CD4-positive, alpha-beta T cell treated with Interleukin-12 subunit alpha and Interleukin-12 subunit beta, for 1 hour (primary cell): Measurements from ENCODE around the gene RBM48.
"Not testable (repeated sequence)": the region's sequence is repeated elsewhere in the genome, so short reads cannot be mapped to it uniquely, and the experiment has no call there.

Experiments used
- DNase-seq: peaks from one replicate; pipeline ENCODE4 v3.0.0-alpha.2; 2020

RBM48 gene

DNA sequence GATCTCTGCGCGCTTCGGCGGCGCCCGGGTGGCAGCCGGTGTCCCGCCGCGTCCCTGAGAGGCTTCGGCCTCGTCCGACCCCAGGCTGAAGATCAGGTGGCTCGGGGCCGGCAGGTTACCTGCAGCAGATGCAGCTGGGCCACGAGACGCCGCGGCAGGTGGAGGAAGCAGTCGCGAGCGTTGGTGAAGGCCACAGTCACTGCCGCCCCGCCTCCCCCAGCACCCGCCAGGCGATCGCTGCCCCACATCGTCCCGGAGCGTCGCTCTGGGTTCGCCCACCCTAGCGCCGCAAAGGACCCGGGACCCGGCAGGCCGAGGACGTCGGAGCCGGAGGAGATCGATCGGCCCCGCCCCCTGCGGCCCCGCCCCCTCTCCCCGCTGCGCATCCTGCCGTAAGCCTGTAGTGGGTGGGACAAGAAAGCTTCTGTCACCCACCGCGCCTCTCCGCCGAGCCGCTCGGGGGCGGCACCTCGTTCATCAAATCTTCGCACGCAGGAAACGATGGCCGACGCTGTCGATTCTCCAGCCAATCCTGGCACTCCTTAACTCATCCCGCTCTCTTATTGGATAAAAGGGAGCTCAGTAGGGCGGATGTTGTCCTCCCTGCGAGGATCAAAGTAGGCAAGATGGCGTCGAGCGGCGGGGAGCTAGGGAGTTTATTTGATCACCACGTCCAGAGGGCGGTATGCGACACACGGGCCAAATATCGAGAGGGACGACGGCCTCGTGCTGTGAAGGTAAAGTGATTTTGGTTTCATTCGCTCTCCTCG, at the start of gene RBM48, which contains the start of gene PEX1:
Gene RBM48 (plus strand): TSS at position 608 of the 770 bp plus-strand sequence. CDS start 19 bp downstream, at position 627.
Gene PEX1 (minus strand): TSS at position 333 of the 770 bp plus-strand sequence. CDS start 85 bp downstream, at position 248.
- peak; percentile 98 for DNase-seq

GRCh38 chr7:92479146-92479545, 49.4 kb upstream of the RBM48 start:
- not testable (repeated sequence) for DNase-seq

DNA sequence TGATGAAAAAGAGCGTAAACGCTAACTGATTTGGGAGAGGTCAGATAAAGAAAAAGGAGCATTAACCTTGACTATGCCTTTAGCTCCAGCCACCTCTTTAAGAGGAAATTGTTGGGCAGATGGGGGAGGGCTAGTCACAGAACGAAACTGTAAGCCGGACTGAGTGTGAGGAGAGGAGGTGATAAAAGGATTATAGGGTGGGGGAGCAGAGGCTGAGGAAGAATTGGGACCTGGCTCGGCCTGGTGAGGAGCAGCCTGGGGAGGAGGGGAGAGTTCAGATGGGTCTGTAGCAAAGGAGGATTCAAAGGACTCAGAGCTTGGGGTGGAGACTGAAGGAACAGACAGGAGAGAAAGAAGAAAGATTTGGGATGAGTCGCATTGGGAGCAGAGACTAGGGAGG, 45.0 kb upstream of the RBM48 start:
- not testable (repeated sequence) for DNase-seq

- DNase-seq = not testable (repeated sequence)
Observed at GRCh38 chr7:92484226-92484625, 44.4 kb upstream of the RBM48 start.

DNA sequence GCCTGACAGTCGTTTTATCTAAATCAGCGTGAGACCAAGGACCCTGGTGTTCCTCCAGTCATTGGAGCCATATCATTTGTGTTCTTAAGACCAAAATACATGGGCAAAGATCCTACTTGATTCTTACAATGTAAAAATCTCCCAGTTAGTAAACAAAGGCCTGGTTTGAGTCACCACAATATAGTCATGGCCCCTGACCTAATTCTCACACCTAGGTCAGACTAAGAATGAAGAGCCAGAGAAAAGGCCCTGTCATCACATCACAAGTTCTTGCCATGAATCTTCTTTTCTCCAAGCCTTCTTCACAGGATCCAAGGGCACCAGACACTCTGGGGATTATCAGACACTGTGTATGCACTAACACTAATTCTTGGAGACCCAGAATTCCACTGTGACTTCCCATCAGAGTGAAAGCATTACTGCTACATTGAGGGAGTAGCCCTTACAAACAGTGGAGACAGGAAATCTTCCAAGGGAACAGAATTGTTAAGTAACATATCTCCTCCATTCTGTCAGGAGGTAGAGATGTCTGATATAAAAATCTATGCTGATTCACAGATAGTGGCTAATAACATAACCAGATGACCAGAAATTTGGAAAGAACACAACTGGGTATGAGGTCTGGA, 43.2 kb upstream of the RBM48 start:
- DNase-seq = no peak

DNA sequence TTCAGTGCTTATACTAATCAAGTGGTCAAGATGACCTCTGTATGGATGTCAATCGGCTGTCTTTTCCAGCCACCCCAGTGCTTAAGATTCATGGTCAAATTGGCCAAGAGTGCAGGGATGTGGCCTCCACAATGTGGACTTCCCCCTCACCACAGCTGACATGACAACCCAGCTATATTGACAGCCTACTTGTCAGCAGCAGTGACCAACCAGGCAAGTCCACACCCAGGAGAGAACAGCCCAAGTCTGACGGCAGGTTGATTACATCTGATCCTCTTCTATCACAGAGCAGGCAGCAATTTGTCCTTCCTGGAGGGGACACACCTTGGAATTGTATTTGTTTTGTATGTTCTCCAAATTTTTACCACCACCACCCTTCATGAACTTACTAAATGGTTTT, 42.6 kb upstream of the RBM48 start:
- no peak for DNase-seq

DNA sequence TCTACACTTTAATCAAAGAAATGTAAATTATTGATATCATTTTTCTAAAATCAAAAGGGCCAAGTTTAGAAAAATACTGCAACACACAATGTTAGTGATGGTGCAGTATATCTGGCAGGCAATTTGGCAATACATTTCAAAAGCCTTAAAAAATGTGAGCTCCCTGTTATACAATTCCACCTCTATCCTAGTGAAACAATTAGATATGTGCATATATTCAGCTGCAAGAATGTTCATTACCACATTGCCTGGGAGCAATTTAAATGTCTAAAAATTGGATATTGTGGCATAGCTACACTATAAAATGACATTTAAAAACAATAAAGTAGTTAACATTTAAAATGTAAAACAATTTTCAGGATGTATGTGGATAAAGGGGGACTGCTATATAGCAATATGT, 40.8 kb upstream of the RBM48 start:
- DNase-seq = no peak

DNA sequence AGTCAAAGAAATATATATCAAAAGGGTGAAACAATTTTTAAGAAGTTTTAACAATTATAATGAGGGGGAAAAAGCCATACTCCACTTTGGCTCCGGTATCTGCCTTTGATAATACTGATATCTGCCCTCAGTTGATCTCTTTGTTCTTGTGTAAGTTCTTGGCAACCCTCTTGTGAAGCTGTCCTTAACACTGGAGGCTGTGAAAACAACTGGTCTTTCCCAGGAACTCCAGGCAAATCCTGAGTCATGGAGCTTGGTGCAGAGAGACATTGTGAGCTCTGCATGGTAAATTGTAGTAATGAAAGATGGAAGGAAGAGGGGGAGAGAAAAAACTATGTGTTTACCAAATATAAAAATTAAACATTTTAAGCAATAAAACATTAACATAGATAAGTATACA, 39.0 kb upstream of the RBM48 start:
- DNase-seq = no peak

DNA sequence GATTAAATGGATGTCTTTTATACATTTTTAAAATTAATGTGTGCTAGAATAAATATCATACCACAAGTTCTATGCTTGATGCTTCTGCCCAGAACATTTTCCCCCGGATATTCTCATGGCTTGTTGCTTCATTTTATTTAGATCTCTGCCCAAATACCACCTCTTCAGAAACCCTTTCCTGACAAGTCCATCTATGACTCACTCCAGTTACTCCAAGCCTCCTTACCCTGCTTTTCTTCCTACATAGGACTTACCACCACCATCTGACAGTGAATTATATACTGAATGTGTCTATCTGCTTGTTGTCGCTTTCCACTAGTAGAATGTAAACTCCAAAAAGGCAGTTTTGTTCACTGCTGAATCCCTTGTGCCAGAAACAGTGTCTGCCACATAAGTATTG, 31.7 kb upstream of the RBM48 start:
- no peak for DNase-seq

GRCh38 chr7:92498557-92498956, 30.0 kb upstream of the RBM48 start:
- DNase-seq = no peak

DNA sequence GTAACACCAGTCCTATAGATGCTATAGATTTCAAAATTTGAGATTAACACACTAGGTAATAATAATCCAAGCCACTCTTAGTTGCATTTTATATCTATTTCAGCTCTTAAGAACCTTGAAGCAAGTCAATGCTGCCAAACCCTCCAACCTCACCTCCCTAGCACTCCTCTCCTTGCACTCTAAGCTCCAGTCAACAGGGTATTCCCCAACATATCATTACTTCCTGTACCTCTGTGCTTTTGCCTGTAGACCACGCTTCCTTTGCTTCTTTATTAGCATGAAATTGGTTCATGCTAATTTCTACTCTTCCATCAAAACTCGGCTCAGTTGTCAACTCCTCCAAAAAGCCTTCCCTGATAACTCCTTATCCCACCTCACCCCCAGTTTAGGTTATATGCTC, 24.8 kb upstream of the RBM48 start:
- DNase-seq = no peak

GRCh38 chr7:92504563-92504962, 24.0 kb upstream of the RBM48 start:
- no peak for DNase-seq

- DNase-seq = no peak
Observed at GRCh38 chr7:92506363-92506762, 22.2 kb upstream of the RBM48 start.

GRCh38 chr7:92508946-92509345, 19.6 kb upstream of the RBM48 start:
- DNase-seq = no peak

GRCh38 chr7:92513167-92513902, 15.3 kb upstream of the RBM48 start:
- no peak for DNase-seq

DNA sequence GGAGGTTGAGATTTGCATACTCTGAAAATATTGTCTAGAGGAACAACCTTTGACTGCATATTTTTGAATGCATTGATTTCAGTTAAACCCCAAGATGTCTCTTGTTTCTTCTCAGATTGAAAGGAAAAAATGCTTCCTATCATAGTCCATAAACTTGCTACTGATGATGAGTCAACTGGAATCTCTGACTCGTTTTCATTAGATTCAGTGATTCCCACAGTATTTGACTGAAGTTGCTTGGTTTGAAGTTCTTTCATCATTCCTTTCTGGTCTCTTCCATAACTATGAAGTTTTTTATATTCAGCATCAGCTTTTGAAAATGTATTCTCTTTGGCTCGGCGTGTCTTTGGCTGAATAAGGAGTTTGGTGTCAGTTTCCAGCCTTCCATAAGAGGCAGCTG, 11.0 kb upstream of the RBM48 start:
- no peak for DNase-seq

GRCh38 chr7:92520024-92520423, 8.6 kb upstream of the RBM48 start:
- no peak for DNase-seq

GRCh38 chr7:92523110-92523509, 5.5 kb upstream of the RBM48 start:
- DNase-seq = no peak

- DNase-seq = peak; percentile 53
Observed at GRCh38 chr7:92527300-92528187, 1.1 kb upstream of the RBM48 start.

DNA sequence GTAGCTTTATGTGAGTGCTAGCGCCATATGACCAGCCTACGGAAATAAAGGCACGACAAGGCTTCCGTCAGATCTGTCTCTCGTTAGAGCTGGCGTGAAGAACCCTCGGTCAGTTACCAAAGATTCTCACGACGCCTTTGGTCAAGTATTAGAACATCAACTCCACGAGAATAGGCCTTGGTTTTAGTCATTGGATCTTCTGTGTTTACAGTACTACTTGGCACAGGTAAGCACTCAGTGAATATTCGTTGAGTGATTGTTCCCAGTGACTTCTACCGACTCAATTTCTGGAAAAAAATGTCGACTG, 316 bp downstream of the RBM48 start:
- no peak for DNase-seq

GRCh38 chr7:92534572-92534971, 6.0 kb downstream of the RBM48 start:
- no peak for DNase-seq

- not testable (repeated sequence) for DNase-seq
Observed at GRCh38 chr7:92543542-92543941, 14.9 kb downstream of the RBM48 start.

DNA sequence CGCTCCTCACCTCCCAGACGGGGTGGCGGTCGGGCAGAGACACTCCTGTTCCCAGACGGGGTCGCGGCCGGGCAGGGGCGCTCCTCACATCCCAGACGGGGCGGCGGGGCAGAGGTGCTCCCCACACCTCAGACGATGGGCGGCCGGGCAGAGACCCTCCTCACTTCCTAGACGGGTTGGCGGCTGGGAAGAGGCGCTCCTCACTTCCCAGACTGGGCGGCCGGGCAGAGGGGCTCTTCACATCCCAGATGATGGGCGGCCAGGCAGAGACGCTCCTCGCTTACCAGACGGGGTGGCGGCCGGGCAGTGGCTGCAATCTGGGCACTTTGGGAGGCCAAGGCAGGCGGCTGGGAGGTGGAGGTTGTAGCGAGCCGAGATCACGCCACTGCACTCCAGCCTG, 16.5 kb downstream of the RBM48 start:
- DNase-seq = not testable (repeated sequence)
